Lower lobe of right lung (tissue), 2 donors: Measurements from ENCODE around the gene COMT. TPM values are rescaled to one million over a fixed set of nuclear protein-coding genes. Genes with fewer than 3 reads are reported as not detected.

Experiments used
- ATAC-seq, 2 donors: fragments of 200-7000 bp; cut with Tn5 transposase; one replicate each; pipeline ENCODE4 v1.9.1; 2020 to 2022; ENCODE audit warnings: mild to moderate bottlenecking in 2 of 2, moderate library complexity in 2 of 2
- DNase-seq: peaks from one replicate; pipeline ENCODE4 v3.0.0-alpha.2; 2020
- H3K27ac ChIP-seq: fragments of 200-600 bp; one replicate; pipeline ENCODE4 v1.8.0; 2022
- H3K27me3 ChIP-seq: fragments of 200-600 bp; one replicate; pipeline ENCODE4 v1.8.0; 2022; ENCODE audit warnings: low read depth
- H3K36me3 ChIP-seq: fragments of 200-600 bp; one replicate; pipeline ENCODE4 v1.8.0; 2022; ENCODE audit warnings: mild to moderate bottlenecking
- H3K4me1 ChIP-seq: fragments of 200-600 bp; one replicate; pipeline ENCODE4 v1.8.0; 2022
- H3K4me3 ChIP-seq: fragments of 200-600 bp; one replicate; pipeline ENCODE4 v1.8.0; 2022; ENCODE audit warnings: mild to moderate bottlenecking
- H3K9me3 ChIP-seq: fragments of 200-600 bp; one replicate; pipeline ENCODE4 v1.8.0; 2022
- CTCF ChIP-seq: fragments of 200-600 bp; IDR thresholded peaks from one replicate; pipeline ENCODE4 v1.8.0; 2022; ENCODE audit warnings: antibody characterized with exemption, mild to moderate bottlenecking
- intact Hi-C: fragments of 100-400 bp; cut with DNase I; formaldehyde crosslinking; loops from one replicate; pipeline ENCODE4 v1.11.0; 2022
- total RNA-seq: library from RNA; stranded (reverse); fragmentation: NEBNext Ultra II Directional; extraction: Animal tissue kit (Norgen Biotek cat#: 25700); gene quantifications from one replicate; pipeline ENCODE4 v1.2.1, GENCODE V29; 2021
- donor health status: DM: no; HTN: yes; CAD: no; lungs with severe emphysema.

Gene COMT
- total RNA-seq, 1 donor from 2014 or later = 235 TPM

GRCh38 chr22:19942157-19943081, 847 bp downstream of the COMT start:
- Histone ChIP-seq H3K9me3 (no peaks in the 10 kb centered on the region), H3K4me3 (peak overlapping the region; percentile 83), H3K27ac (peak overlapping the region; percentile 97), H3K27me3 (no peaks in the 10 kb centered on the region), H3K4me1 (peaks cover 74% of the 10 kb centered on the region), H3K36me3 (no peaks in the 10 kb centered on the region)
- intact Hi-C loops = no loop called here
- DNase-seq (peak; percentile 67), ATAC-seq (peak; percentile 61 to 72)
- TF ChIP-seq CTCF = no peak

GRCh38 chr22:19943082-19944026, 1.8 kb downstream of the COMT start:
- Histone ChIP-seq H3K27ac (peak overlapping the region; percentile 97), H3K4me3 (peak overlapping the region; percentile 83), H3K36me3 (no peaks in the 10 kb centered on the region), H3K4me1 (peaks cover 69% of the 10 kb centered on the region), H3K27me3 (no peaks in the 10 kb centered on the region), H3K9me3 (no peaks in the 10 kb centered on the region)
- no peak for TF ChIP-seq CTCF
- ATAC-seq (peak; percentile 34 to 63), DNase-seq (peak; percentile 48)
- intact Hi-C loops = no loop called here

GRCh38 chr22:19948057-19948760, 6.6 kb downstream of the COMT start:
- Histone ChIP-seq H3K9me3 (no peaks in the 10 kb centered on the region), H3K4me1 (peaks cover 43% of the 10 kb centered on the region), H3K4me3 (no peak overlapping the region), H3K36me3 (peaks cover 13% of the 10 kb centered on the region), H3K27ac (no peak overlapping the region), H3K27me3 (no peaks in the 10 kb centered on the region)
- intact Hi-C loops = no loop called here
- ATAC-seq = no peak
- no peak for TF ChIP-seq CTCF
- peak; percentile 6 for DNase-seq

GRCh38 chr22:19951346-19951745, 9.8 kb downstream of the COMT start:
- no peak for ATAC-seq
- Histone ChIP-seq H3K4me1 (peaks cover 36% of the 10 kb centered on the region), H3K36me3 (peaks cover 13% of the 10 kb centered on the region), H3K4me3 (no peak overlapping the region), H3K9me3 (no peaks in the 10 kb centered on the region), H3K27ac (no peak overlapping the region), H3K27me3 (no peaks in the 10 kb centered on the region)
- intact Hi-C loops = no loop called here
- DNase-seq = peak; percentile 16
- TF ChIP-seq CTCF = no peak
